H9 (cell line): Measurements from ENCODE around the gene SH2D2A. TPM values are rescaled to one million over a fixed set of nuclear protein-coding genes. Genes with fewer than 3 reads are reported as not detected.

ENCODE experiments used
- DNase-seq: peaks from one replicate; pipeline ENCODE4 v3.0.0-alpha.2; 2017
- H2AFZ ChIP-seq: one replicate; pipeline ENCODE4 v1.6.1; 2013; ENCODE audit warnings: mild to moderate bottlenecking, low read length, control low read depth, moderate library complexity
- H2AK5ac ChIP-seq: 2 replicates; pipeline ENCODE4 v1.6.1; 2013; ENCODE audit warnings: low read length, control low read depth, mixed read lengths; ENCODE audit not compliant: insufficient read length
- H2BK120ac ChIP-seq: one replicate; pipeline ENCODE4 v1.6.1; 2013; ENCODE audit warnings: low read depth, mild to moderate bottlenecking, low read length, control low read depth, inconsistent platforms; ENCODE audit not compliant: poor library complexity, severe bottlenecking
- H2BK12ac ChIP-seq: 2 replicates; pipeline ENCODE4 v1.6.1; 2013; ENCODE audit warnings: low read length, control low read depth, mixed read lengths, low read depth; ENCODE audit not compliant: insufficient read length
- H2BK15ac ChIP-seq: 2 replicates; pipeline ENCODE4 v1.6.1; 2013; ENCODE audit warnings: low read depth, low read length, control low read depth
- H2BK20ac ChIP-seq: one replicate; pipeline ENCODE4 v1.6.1; 2013; ENCODE audit warnings: low read depth, mild to moderate bottlenecking, low read length, control low read depth, inconsistent platforms; ENCODE audit not compliant: poor library complexity, severe bottlenecking
- H2BK5ac ChIP-seq: 2 replicates; pipeline ENCODE4 v1.6.1; 2013; ENCODE audit warnings: low read length, control low read depth, mixed read lengths; ENCODE audit not compliant: insufficient read length
- H3K14ac ChIP-seq: 2 replicates; pipeline ENCODE4 v1.6.1; 2013; ENCODE audit warnings: low read length, control low read depth; ENCODE audit not compliant: insufficient read depth
- H3K18ac ChIP-seq: 2 replicates; pipeline ENCODE4 v1.6.1; 2013; ENCODE audit warnings: low read depth, mild to moderate bottlenecking, mixed read lengths, low read length, control low read depth; ENCODE audit not compliant: insufficient read length
- H3K23ac ChIP-seq: 2 replicates; pipeline ENCODE4 v1.6.1; 2013; ENCODE audit warnings: low read length, control low read depth, mixed read lengths, low read depth; ENCODE audit not compliant: insufficient read length
- H3K23me2 ChIP-seq: 2 replicates; pipeline ENCODE4 v1.6.1; 2013; ENCODE audit warnings: low read depth, mild to moderate bottlenecking, mixed read lengths, low read length, control low read depth; ENCODE audit not compliant: insufficient read length, poor library complexity, severe bottlenecking
- H3K27ac ChIP-seq: 2 replicates; pipeline ENCODE4 v1.5.1; 2013; ENCODE audit warnings: low read length, control low read depth, mixed read lengths, low read depth; ENCODE audit not compliant: insufficient read length
- H3K27me3 ChIP-seq: 2 replicates; pipeline ENCODE4 v1.6.1; 2013; ENCODE audit warnings: low read length, control low read depth, inconsistent platforms; ENCODE audit not compliant: insufficient read depth
- H3K4ac ChIP-seq: 2 replicates; pipeline ENCODE4 v1.6.1; 2013; ENCODE audit warnings: low read depth, mild to moderate bottlenecking, control low read depth, inconsistent platforms, low read length, moderate library complexity
- H3K4me1 ChIP-seq: 2 replicates; pipeline ENCODE4 v1.6.1; 2013; ENCODE audit warnings: low read length, control low read depth, inconsistent platforms; ENCODE audit not compliant: insufficient read depth
- H3K4me2 ChIP-seq: 2 replicates; pipeline ENCODE4 v1.6.1; 2013; ENCODE audit warnings: low read length, control low read depth, mixed read lengths; ENCODE audit not compliant: insufficient read length, insufficient read depth
- H3K56ac ChIP-seq: 2 replicates; pipeline ENCODE4 v1.6.1; 2013; ENCODE audit warnings: low read depth, mild to moderate bottlenecking, mixed read lengths, low read length, control low read depth; ENCODE audit not compliant: insufficient read length
- H3K79me1 ChIP-seq: 2 replicates; pipeline ENCODE4 v1.6.1; 2013; ENCODE audit warnings: low read depth, mild to moderate bottlenecking, moderate library complexity, low read length, control low read depth, inconsistent platforms; ENCODE audit not compliant: insufficient read depth, poor library complexity, severe bottlenecking
- H3K79me2 ChIP-seq: 2 replicates; pipeline ENCODE4 v1.6.1; 2013; ENCODE audit warnings: low read length, control low read depth, inconsistent platforms; ENCODE audit not compliant: insufficient read depth
- H3K9ac ChIP-seq: 2 replicates; pipeline ENCODE4 v1.6.1; 2013; ENCODE audit warnings: low read length, control low read depth, mixed read lengths; ENCODE audit not compliant: insufficient read length; ENCODE audit errors: extremely low read depth
- H3K9me3 ChIP-seq: one replicate; pipeline ENCODE4 v1.6.1; 2013; ENCODE audit warnings: low read depth, low read length, inconsistent platforms; ENCODE audit not compliant: control insufficient read depth
- H3T11ph ChIP-seq: one replicate; pipeline ENCODE4 v1.6.1; 2013; ENCODE audit warnings: mild to moderate bottlenecking, low read length, control low read depth, inconsistent platforms
- H4K20me1 ChIP-seq: one replicate; pipeline ENCODE4 v1.6.1; 2013; ENCODE audit not compliant: control insufficient read depth, insufficient read length, insufficient read depth
- H4K5ac ChIP-seq: 2 replicates; pipeline ENCODE4 v1.6.1; 2013; ENCODE audit warnings: low read depth, mild to moderate bottlenecking, mixed read lengths, low read length, control low read depth; ENCODE audit not compliant: insufficient read length
- H4K8ac ChIP-seq: replicated peaks from 2 replicates; pipeline ENCODE4 v1.6.1; 2013; ENCODE audit warnings: low read length, control low read depth, mixed read lengths, low read depth; ENCODE audit not compliant: insufficient read length
- H4K91ac ChIP-seq: 2 replicates; pipeline ENCODE4 v1.6.1; 2013; ENCODE audit warnings: low read depth, mild to moderate bottlenecking, moderate library complexity, mixed read lengths, low read length, control low read depth; ENCODE audit not compliant: insufficient read length
- H3K27ac Mint-ChIP-seq, 3 experiments: 2 replicates in 2 of 3; 3 replicates in 1 of 3; pipeline ENCODE4 v1.8.0; 2020 to 2021; ENCODE audit warnings: mixed read lengths in 3 of 3, mild to moderate bottlenecking in 1 of 3, moderate library complexity in 1 of 3
- H3K27me3 Mint-ChIP-seq: 2 replicates; pipeline ENCODE4 v1.8.0; 2021; ENCODE audit warnings: low read depth, mild to moderate bottlenecking, moderate library complexity, mixed read lengths
- H3K36me3 Mint-ChIP-seq, 3 experiments: 2 replicates in 2 of 3; 3 replicates in 1 of 3; pipeline ENCODE4 v1.8.0; 2020 to 2021; ENCODE audit warnings: low read depth in 3 of 3, mixed read lengths in 3 of 3; ENCODE audit not compliant: insufficient read depth in 1 of 3
- H3K4me1 Mint-ChIP-seq, 2 experiments: 2 replicates each; pipeline ENCODE4 v1.8.0; 2020; ENCODE audit warnings: mixed read lengths in 2 of 2
- H3K4me3 Mint-ChIP-seq, 2 experiments: 2 replicates in 1 of 2; 3 replicates in 1 of 2; pipeline ENCODE4 v1.8.0; 2020 to 2021; ENCODE audit warnings: mild to moderate bottlenecking in 2 of 2, mixed read lengths in 2 of 2, moderate library complexity in 1 of 2
- H3K9me3 Mint-ChIP-seq, 2 experiments: 2 replicates in 1 of 2; 3 replicates in 1 of 2; pipeline ENCODE4 v1.8.0; 2020; ENCODE audit warnings: mild to moderate bottlenecking in 2 of 2, mixed read lengths in 2 of 2, moderate library complexity in 1 of 2
- WGBS: extraction: QIAGEN DNeasy Blood & Tissue Kit; methylation state at CpG from one replicate; pipeline ENCODE4 v1.1.7; 2013; ENCODE audit warnings: missing lambda C conversion rate, low lambda C conversion rate, mixed read lengths; ENCODE audit not compliant: insufficient read length; ENCODE audit errors: extremely low coverage; 5-methylcytosine and 5-hydroxymethylcytosine counted together
- total RNA-seq: library from RNA; stranded (reverse); gene quantifications from 2 replicates; pipeline ENCODE4 v1.2.1, GENCODE V29; 2021
- TF ChIP-seq, protein P1 (sequence below): fragments of 200-600 bp; sonication (generic); conservative IDR thresholded peaks from 3 replicates; pipeline ENCODE4 v1.8.0; 2021; ENCODE audit warnings: antibody characterized with exemption, mild to moderate bottlenecking

Gene SH2D2A
- total RNA-seq, 1 experiment from 2014 or later: 2.0 TPM

DNA sequence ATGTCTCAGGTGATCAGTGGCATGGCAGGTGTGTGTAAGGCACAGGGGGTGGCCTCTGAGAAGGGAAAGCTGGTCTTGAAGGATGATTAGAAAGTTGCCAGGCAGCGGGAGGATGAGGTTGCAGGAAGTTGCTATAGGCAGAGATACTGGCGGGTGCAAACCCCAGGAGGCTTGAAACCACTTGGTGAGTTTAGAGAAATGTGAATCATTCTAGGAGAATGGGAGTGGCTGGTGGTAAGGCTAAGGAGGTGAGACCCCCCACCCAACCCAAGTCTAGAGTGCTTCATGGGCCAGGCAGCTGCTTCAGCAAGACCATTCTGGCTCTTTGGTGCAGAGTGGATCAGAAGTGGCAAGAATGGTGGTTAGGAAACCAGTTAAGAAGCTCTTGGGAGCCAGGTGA, 9.0 kb downstream of the SH2D2A start:
- Mint-ChIP-seq H3K9me3 (no peaks in the 10 kb centered on the region; a peak in 1 of 5 replicates), H3K4me1 (peaks cover 5 to 32% of the 10 kb centered on the region in 2 experiments), H3K4me3 (no peak overlapping the region), H3K36me3 (peaks cover 0 to 9% (median 4%) of the 10 kb centered on the region in 3 experiments; a peak in 3 of 7 replicates), H3K27ac (peak overlapping the region in 1 of 3 experiments; percentile 54; a peak in 1 of 7 replicates), H3K27me3 (peaks cover 22% of the 10 kb centered on the region)
- Histone ChIP-seq H3K27me3 (peaks cover under 1% of the 10 kb centered on the region), H3K14ac (no peak overlapping the region), H2BK5ac (no peak overlapping the region), H3K23ac (no peak overlapping the region), H3K4me1 (no peaks in the 10 kb centered on the region; the same call in 1 of the 2 replicates), H3K9me3 (no peaks in the 10 kb centered on the region), H2AFZ (no peak overlapping the region), H3T11ph (no peak overlapping the region), H2BK15ac (no peak overlapping the region), H4K20me1 (no peaks in the 10 kb centered on the region), H4K5ac (no peak overlapping the region), H3K4me2 (no peak overlapping the region), H3K56ac (no peak overlapping the region), H2BK120ac (no peak overlapping the region), H3K79me1 (no peaks in the 10 kb centered on the region), H3K27ac (no peak overlapping the region), H3K9ac (no peak overlapping the region), H3K4ac (no peak overlapping the region; the same call in 1 of the 2 replicates), H2AK5ac (no peak overlapping the region), H2BK12ac (no peak overlapping the region), H3K18ac (no peak overlapping the region), H3K23me2 (no peaks in the 10 kb centered on the region), H4K8ac (no peak overlapping the region), H3K79me2 (no peaks in the 10 kb centered on the region), H2BK20ac (no peak overlapping the region), H4K91ac (no peak overlapping the region)
- whole genome bisulfite sequencing: no CpG with 5 or more reads among the region's 2 CpGs
- no peak for DNase-seq
- TF ChIP-seq, protein P1, sequence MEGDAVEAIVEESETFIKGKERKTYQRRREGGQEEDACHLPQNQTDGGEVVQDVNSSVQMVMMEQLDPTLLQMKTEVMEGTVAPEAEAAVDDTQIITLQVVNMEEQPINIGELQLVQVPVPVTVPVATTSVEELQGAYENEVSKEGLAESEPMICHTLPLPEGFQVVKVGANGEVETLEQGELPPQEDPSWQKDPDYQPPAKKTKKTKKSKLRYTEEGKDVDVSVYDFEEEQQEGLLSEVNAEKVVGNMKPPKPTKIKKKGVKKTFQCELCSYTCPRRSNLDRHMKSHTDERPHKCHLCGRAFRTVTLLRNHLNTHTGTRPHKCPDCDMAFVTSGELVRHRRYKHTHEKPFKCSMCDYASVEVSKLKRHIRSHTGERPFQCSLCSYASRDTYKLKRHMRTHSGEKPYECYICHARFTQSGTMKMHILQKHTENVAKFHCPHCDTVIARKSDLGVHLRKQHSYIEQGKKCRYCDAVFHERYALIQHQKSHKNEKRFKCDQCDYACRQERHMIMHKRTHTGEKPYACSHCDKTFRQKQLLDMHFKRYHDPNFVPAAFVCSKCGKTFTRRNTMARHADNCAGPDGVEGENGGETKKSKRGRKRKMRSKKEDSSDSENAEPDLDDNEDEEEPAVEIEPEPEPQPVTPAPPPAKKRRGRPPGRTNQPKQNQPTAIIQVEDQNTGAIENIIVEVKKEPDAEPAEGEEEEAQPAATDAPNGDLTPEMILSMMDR: no peak
